Spleen (tissue), 11 donors: ENCODE measurements around the gene EPHA2. TPM values are rescaled to one million over a fixed set of nuclear protein-coding genes. Genes with fewer than 3 reads are reported as not detected.

Source experiments
- DNase-seq: peaks from one replicate; pipeline ENCODE4 v3.0.0-alpha.2; 2020
- H3K27ac ChIP-seq, 8 donors: fragments of 200-600 bp; sonication (generic) in 7 of 8; 1 replicate in 4 of 8; 2 replicates in 4 of 8; pipeline versions ENCODE4 v1.5.0 to v1.8.0; 2016 to 2021; ENCODE audit warnings: inconsistent platforms in 4 of 8, mild to moderate bottlenecking in 4 of 8, moderate library complexity in 1 of 8
- H3K27me3 ChIP-seq, 7 donors: fragments of 200-600 bp; sonication (generic) in 6 of 7; replicated peaks in 1 of 7; 1 replicate in 4 of 7; 2 replicates in 3 of 7; pipeline versions ENCODE4 v1.5.0 to v1.8.0; 2016 to 2021; ENCODE audit warnings: inconsistent platforms in 3 of 7, mild to moderate bottlenecking in 1 of 7
- H3K36me3 ChIP-seq, 6 donors: fragments of 200-600 bp; sonication (generic) in 5 of 6; 1 replicate in 4 of 6; 2 replicates in 2 of 6; pipeline versions ENCODE4 v1.5.0 to v1.8.0; 2016 to 2021; ENCODE audit warnings: inconsistent platforms in 2 of 6
- H3K4me1 ChIP-seq, 6 donors: fragments of 200-600 bp; sonication (generic) in 5 of 6; 1 replicate in 3 of 6; 2 replicates in 3 of 6; pipeline versions ENCODE4 v1.5.0 to v1.8.0; 2016 to 2021; ENCODE audit warnings: inconsistent platforms in 3 of 6
- H3K4me3 ChIP-seq, 8 donors: fragments of 200-600 bp; sonication (generic) in 7 of 8; 1 replicate in 4 of 8; 2 replicates in 4 of 8; pipeline versions ENCODE4 v1.5.0 to v1.8.0; 2016 to 2021; ENCODE audit warnings: inconsistent platforms in 4 of 8, mild to moderate bottlenecking in 4 of 8, moderate library complexity in 2 of 8
- H3K9me3 ChIP-seq, 8 donors: fragments of 200-600 bp; sonication (generic) in 7 of 8; 1 replicate in 4 of 8; 2 replicates in 4 of 8; pipeline versions ENCODE4 v1.5.0 to v1.8.0; 2016 to 2021; ENCODE audit warnings: inconsistent platforms in 4 of 8
- POLR2A ChIP-seq, 3 donors: fragments of 450-650 bp; IDR thresholded peaks; one replicate each; pipeline ENCODE4 v1.5.1; 2017; ENCODE audit warnings: antibody characterized with exemption in 3 of 3, mild to moderate bottlenecking in 1 of 3
- POLR2AphosphoS5 ChIP-seq, 3 donors: sonication (generic); formaldehyde crosslinking; IDR thresholded peaks; one replicate each; pipeline ENCODE4 v1.5.1; 2017; ENCODE audit warnings: antibody characterized with exemption in 3 of 3
- WGBS, 5 donors: extraction: QIAGEN DNeasy Blood & Tissue Kit in 3 of 5; methylation state at CpG; one replicate each; pipeline versions ENCODE4 v1.1.5 to v1.1.7; 2013 to 2018; 5-methylcytosine and 5-hydroxymethylcytosine counted together
- intact Hi-C: fragments of 100-400 bp; cut with DNase I; formaldehyde crosslinking; loops from one replicate; pipeline ENCODE4 v1.15.0; 2023; ENCODE audit warnings: low total_unique reads
- polyA plus RNA-seq, 3 donors: library from polyadenylated mRNA; stranded (reverse); fragments of 200-250 nt; gene quantifications; one replicate each; pipeline ENCODE4 v1.2.1, GENCODE V29; 2013
- total RNA-seq, 7 donors: library from RNA; depleted of rRNA in 3 of 7; stranded (reverse); fragments of >200 nt in 3 of 7; fragmentation: NEBNext Ultra II Directional in 4 of 7; extraction: Animal tissue kit (Norgen Biotek cat#: 25700) in 4 of 7; gene quantifications; one replicate each; pipeline versions ENCODE4 v1.1.0 to v1.2.1, GENCODE V29; 2016 to 2021
- TF ChIP-seq, protein P1 (sequence below), 11 experiments: fragments of 200-600 bp in 7 of 11; fragments of 450-650 bp in 4 of 11; sonication (generic) in 4 of 11; IDR thresholded peaks in 8 of 11; conservative IDR thresholded peaks in 3 of 11; 1 replicate in 7 of 11; 2 replicates in 4 of 11; pipeline versions ENCODE4 v1.4.0 to v1.8.0; 2016 to 2021; ENCODE audit warnings: antibody characterized with exemption in 11 of 11, inconsistent platforms in 4 of 11, mild to moderate bottlenecking in 1 of 11
- donor health status: healthy with polysubstance abuse.
- donor health status: DM: no; HTN: no; CAD: no; lungs with moderate emphysema.
- donor health status: DM: no; HTN: no; CAD: no.
- donor health status: Bipolar disorder and iron deficiency.
- donor health status: healthy.
- donor health status: DM: no; HTN: no; CAD: no.
- donor health status: DM: yes; HTN: yes; CAD: no.

Gene EPHA2
- total and polyA plus RNA-seq, 10 donors = 2.0 to 35.7 (median 14.8) TPM

DNA sequence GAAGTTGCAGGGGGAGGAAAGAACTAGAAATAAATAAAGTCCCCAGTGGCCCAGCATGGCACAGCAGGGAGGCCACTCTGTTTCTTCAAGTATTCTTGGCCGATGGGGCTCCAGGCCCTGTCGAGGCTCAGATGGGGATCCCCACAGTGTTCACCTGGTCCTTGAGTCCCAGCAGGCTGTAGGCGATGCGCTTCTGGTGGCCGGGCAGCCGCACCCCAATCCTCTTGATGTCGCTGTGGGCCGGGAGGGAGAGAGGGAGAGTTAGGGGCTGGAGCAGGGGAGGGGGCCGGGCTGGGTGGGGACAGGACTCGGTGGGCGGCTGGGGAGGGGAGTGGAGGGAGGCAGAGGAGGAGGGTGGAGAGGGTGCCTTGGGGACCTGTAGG is 30.8 kb downstream of the EPHA2 start:
- DNase-seq = no peak
- TF ChIP-seq POLR2A (IDR thresholded peaks at IDR 0.05) = no peak
- TF ChIP-seq, protein P1, sequence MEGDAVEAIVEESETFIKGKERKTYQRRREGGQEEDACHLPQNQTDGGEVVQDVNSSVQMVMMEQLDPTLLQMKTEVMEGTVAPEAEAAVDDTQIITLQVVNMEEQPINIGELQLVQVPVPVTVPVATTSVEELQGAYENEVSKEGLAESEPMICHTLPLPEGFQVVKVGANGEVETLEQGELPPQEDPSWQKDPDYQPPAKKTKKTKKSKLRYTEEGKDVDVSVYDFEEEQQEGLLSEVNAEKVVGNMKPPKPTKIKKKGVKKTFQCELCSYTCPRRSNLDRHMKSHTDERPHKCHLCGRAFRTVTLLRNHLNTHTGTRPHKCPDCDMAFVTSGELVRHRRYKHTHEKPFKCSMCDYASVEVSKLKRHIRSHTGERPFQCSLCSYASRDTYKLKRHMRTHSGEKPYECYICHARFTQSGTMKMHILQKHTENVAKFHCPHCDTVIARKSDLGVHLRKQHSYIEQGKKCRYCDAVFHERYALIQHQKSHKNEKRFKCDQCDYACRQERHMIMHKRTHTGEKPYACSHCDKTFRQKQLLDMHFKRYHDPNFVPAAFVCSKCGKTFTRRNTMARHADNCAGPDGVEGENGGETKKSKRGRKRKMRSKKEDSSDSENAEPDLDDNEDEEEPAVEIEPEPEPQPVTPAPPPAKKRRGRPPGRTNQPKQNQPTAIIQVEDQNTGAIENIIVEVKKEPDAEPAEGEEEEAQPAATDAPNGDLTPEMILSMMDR (IDR thresholded peaks at IDR 0.05 in 8 of 11, conservative IDR thresholded peaks at IDR 0.05 in 3 of 11) = no peak
- TF ChIP-seq POLR2AphosphoS5 (IDR thresholded peaks at IDR 0.05) = no peak
- H3K27me3 ChIP-seq = peaks cover 0 to 14% (median 0%) of the 10 kb centered on the region in 7 donors
- H3K9me3 ChIP-seq = no peaks in the 10 kb centered on the region
- H3K4me1 ChIP-seq = peaks cover 4 to 47% (median 17%) of the 10 kb centered on the region in 6 donors
- H3K36me3 ChIP-seq = peaks cover 0 to 68% (median 9%) of the 10 kb centered on the region in 6 donors
- intact Hi-C loops = no loop called here
- 79 to 93% (median 88%) methylated on average over 11 of the region's 11 CpGs for WGBS, 5 donors
- no peak overlapping the region for H3K4me3 ChIP-seq
- no peak overlapping the region for H3K27ac ChIP-seq

DNA sequence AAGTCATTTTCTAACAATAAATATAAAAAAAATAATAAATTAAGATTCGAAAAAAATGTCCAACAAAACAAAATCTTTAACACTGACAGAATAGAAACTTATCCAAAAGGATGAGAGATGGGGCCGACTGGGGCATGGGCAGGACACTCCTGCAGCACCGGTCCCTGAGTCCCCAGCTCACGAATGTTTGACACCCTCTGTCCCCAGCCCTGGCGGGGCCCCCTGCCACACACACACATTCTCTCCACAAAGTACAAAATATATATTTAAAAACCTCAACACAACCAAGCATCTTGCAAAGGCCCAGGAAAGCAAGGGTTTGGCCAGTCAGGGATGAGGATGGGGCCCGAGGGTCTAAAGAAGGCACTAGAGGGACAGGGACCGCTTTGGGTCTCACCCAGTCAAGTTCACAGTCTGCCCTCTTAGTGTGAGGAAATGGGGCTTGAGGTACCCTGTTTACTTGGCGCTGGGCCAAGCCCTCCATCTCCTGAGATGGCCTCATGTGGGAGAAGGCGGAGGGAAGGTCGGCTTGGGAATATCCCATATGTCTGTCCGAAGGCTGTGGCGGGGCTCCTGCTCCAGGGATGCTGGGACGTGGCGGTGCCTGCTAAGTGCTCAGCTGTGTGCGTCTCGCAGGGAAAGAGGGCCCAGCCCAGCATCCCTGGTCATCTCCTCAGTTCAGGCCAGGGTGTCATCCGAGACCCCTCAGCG is 31.3 kb downstream of the EPHA2 start:
- WGBS, 5 donors = 88 to 93% (median 89%) methylated on average over 12 to 18 of the region's 18 CpGs
- intact Hi-C loops = no loop called here
- peak; percentile 71 for DNase-seq

DNA sequence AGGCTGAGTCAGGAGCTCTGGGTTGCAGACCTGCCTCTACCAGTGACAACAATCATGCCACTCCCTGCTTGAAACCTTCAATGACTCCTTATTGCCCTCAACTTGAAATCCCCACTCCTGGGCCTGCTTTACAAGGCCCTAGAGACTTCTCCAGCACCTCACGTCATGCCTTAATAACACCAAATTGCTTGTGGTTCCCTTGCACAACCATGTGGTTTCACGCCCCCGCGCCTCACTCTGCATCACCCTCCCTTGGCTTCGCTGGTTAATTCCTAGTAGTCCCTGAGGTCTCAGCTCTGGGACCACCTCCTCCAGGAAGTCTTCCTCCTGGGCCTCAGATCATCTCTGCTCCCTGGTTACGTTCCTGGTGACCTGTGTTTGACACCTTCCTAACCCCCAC is 33.0 kb downstream of the EPHA2 start:
- peaks cover 4 to 31% (median 13%) of the 10 kb centered on the region in 6 donors for H3K4me1 ChIP-seq
- no peak overlapping the region for H3K4me3 ChIP-seq
- intact Hi-C loops = no loop called here
- peaks cover 0 to 14% (median 0%) of the 10 kb centered on the region in 7 donors for H3K27me3 ChIP-seq
- peak in 1 of 3 donors; percentile 11 for TF ChIP-seq POLR2AphosphoS5 (IDR thresholded peaks at IDR 0.05)
- TF ChIP-seq, protein P1 (IDR thresholded peaks at IDR 0.05 in 8 of 11, conservative IDR thresholded peaks at IDR 0.05 in 3 of 11) = no peak
- DNase-seq = peak; percentile 76
- H3K9me3 ChIP-seq = no peaks in the 10 kb centered on the region
- 29 to 38% (median 36%) methylated on average over 6 of the region's 6 CpGs for WGBS, 5 donors
- peaks cover 0 to 46% (median 9%) of the 10 kb centered on the region in 6 donors for H3K36me3 ChIP-seq
- no peak overlapping the region for H3K27ac ChIP-seq

More for the DNA sequence above, 31.3 kb downstream of the EPHA2 start:
- TF ChIP-seq, protein P1 (IDR thresholded peaks at IDR 0.05 in 8 of 11, conservative IDR thresholded peaks at IDR 0.05 in 3 of 11) = no peak
- TF ChIP-seq POLR2AphosphoS5 (IDR thresholded peaks at IDR 0.05) = no peak
- no peak for TF ChIP-seq POLR2A (IDR thresholded peaks at IDR 0.05)
- Histone ChIP-seq H3K4me1 (peaks cover 4 to 47% (median 17%) of the 10 kb centered on the region in 6 donors), H3K4me3 (no peak overlapping the region), H3K9me3 (no peaks in the 10 kb centered on the region), H3K36me3 (peaks cover 0 to 62% (median 9%) of the 10 kb centered on the region in 6 donors), H3K27ac (no peak overlapping the region), H3K27me3 (peaks cover 0 to 14% (median 0%) of the 10 kb centered on the region in 7 donors)

DNA sequence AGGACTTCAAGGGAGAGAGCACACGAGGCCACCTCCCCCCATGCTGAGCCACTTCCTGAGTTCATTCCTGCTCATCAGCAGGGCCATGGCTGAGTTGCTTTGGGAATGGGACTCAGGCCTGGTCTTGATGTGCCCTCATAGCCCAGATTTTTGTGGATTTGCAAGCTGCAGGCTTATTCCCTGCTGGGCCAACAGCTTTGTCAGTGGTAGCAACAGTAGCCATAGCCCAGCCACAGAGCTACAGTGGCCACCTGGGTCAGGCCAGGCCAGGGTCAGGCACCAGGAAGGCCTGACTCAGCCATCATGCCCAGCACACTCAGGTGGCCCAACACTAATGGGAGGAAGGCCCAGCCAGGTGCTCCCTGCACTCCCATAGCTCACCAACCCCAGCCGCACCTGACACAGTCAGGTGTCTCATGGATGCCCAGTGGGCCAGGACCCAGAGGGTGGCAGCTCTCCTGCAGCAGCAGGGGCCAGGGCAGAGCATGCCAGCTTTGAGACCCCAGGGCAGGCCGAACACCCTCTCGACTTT is 33.5 kb downstream of the EPHA2 start:
- Histone ChIP-seq H3K9me3 (no peaks in the 10 kb centered on the region), H3K36me3 (peaks cover 0 to 41% (median 9%) of the 10 kb centered on the region in 6 donors), H3K27me3 (peaks cover 0 to 14% (median 0%) of the 10 kb centered on the region in 7 donors), H3K27ac (no peak overlapping the region), H3K4me3 (no peak overlapping the region), H3K4me1 (peaks cover 4 to 26% (median 13%) of the 10 kb centered on the region in 6 donors)
- DNase-seq = peak; percentile 52
- intact Hi-C loops = no loop called here
- WGBS, 5 donors = 57 to 95% (median 76%) methylated on average over 3 to 4 of the region's 4 CpGs
- no peak for TF ChIP-seq POLR2A (IDR thresholded peaks at IDR 0.05)
- TF ChIP-seq POLR2AphosphoS5 (IDR thresholded peaks at IDR 0.05) = no peak
- TF ChIP-seq, protein P1 (IDR thresholded peaks at IDR 0.05 in 8 of 11, conservative IDR thresholded peaks at IDR 0.05 in 3 of 11) = no peak
